Measurements from ENCODE around the gene GRK4.

- TF ChIP-seq SPI1 (IDR thresholded peaks at IDR 0.05; ENCODE audit: low read depth, low read length) (no peak), POLR2A (IDR thresholded peaks at IDR 0.05; ENCODE audit: low read depth, low read length) (0 out of 2 replicates have a peak, but pooled peaks have one; percentile 56), TAF1 (IDR thresholded peaks at IDR 0.05; ENCODE audit: low read depth, low read length) (no peak), PAX5 (IDR thresholded peaks at IDR 0.05; ENCODE audit: insufficient read depth, low read length, severe bottlenecking) (no peak), POLR2AphosphoS5 (IDR thresholded peaks at IDR 0.05; ENCODE audit: low read depth, low read length) (no peak), POU2F2 (IDR thresholded peaks at IDR 0.05; ENCODE audit: low read depth, low read length) (no peak)
These were observed 2.0 kb upstream of the GRK4 start for GRCh38 chr4:2961421-2961810.
